Activated CD8-positive, alpha-beta memory T cell treated with anti-CD3 and anti-CD28 coated beads, Interleukin-2, amount 10 ng/mL, durations not matched to agents 7 days and 5 days (primary cell): Measurements from ENCODE around the gene ITFG1. TPM values are rescaled to one million over a fixed set of nuclear protein-coding genes. Genes with fewer than 3 reads are reported as not detected.
"Not testable (repeated sequence)": the region's sequence is repeated elsewhere in the genome, so short reads cannot be mapped to it uniquely, and the experiment has no call there.

Source experiments
- ATAC-seq: fragments of 150-1000 bp; cut with Tn5 transposase; one replicate; pipeline ENCODE4 v1.10.0; 2021; ENCODE audit warnings: moderate library complexity
- CTCF ChIA-PET: fragments of 350-600 bp; sonication (Branson Sonifier 250); formaldehyde crosslinking; loops from one replicate; lab custom pipeline; 2021; ENCODE audit warnings: antibody characterized with exemption; lab: Charles Lee
- DNase-seq: peaks from one replicate; pipeline ENCODE4 v3.0.0-alpha.2; 2020
- H3K27ac Mint-ChIP-seq: one replicate; pipeline ENCODE4 v1.8.0; 2021; ENCODE audit warnings: mild to moderate bottlenecking, mixed read lengths
- H3K27me3 Mint-ChIP-seq: one replicate; pipeline ENCODE4 v1.8.0; 2021; ENCODE audit warnings: mixed read lengths
- H3K36me3 Mint-ChIP-seq: one replicate; pipeline ENCODE4 v1.8.0; 2021; ENCODE audit warnings: mild to moderate bottlenecking, mixed read lengths
- H3K4me1 Mint-ChIP-seq: one replicate; pipeline ENCODE4 v1.8.0; 2021; ENCODE audit warnings: mixed read lengths
- H3K4me3 Mint-ChIP-seq: one replicate; pipeline ENCODE4 v1.8.0; 2021; ENCODE audit warnings: mild to moderate bottlenecking, moderate library complexity, mixed read lengths
- H3K9me3 Mint-ChIP-seq: one replicate; pipeline ENCODE4 v1.8.0; 2022; ENCODE audit warnings: low read depth, mixed read lengths
- total RNA-seq, 2 experiments: library from RNA; stranded (reverse); gene quantifications; one replicate each; pipeline ENCODE4 v1.2.3, GENCODE V29; 2021

ITFG1 gene
- total RNA-seq, 2 experiments from 2014 or later, result 22.1 to 25.4 TPM

GRCh38 chr16:47486856-47487255, 26.0 kb upstream of the ITFG1 start:
- no peak for DNase-seq
- CTCF ChIA-PET, result no interaction called here
- no peak for ATAC-seq
- H3K4me3 Mint-ChIP-seq, result no peak overlapping the region
- H3K9me3 Mint-ChIP-seq, result peaks cover 8% of the 10 kb centered on the region
- no peak overlapping the region for H3K27ac Mint-ChIP-seq
- H3K27me3 Mint-ChIP-seq, result no peaks in the 10 kb centered on the region
- peaks cover 36% of the 10 kb centered on the region for H3K36me3 Mint-ChIP-seq
- H3K4me1 Mint-ChIP-seq, result peaks cover 2% of the 10 kb centered on the region

GRCh38 chr16:47483616-47484015, 22.8 kb upstream of the ITFG1 start:
- ATAC-seq (no peak), DNase-seq (no peak)
- Mint-ChIP-seq H3K9me3 (peaks cover 2% of the 10 kb centered on the region), H3K4me3 (no peak overlapping the region), H3K4me1 (peaks cover 3% of the 10 kb centered on the region), H3K27ac (no peak overlapping the region), H3K27me3 (no peaks in the 10 kb centered on the region), H3K36me3 (peaks cover 26% of the 10 kb centered on the region)
- CTCF ChIA-PET, result no interaction called here

- Mint-ChIP-seq H3K27ac (no peak overlapping the region), H3K27me3 (no peaks in the 10 kb centered on the region), H3K36me3 (peaks cover 18% of the 10 kb centered on the region), H3K9me3 (no peaks in the 10 kb centered on the region), H3K4me1 (peaks cover 3% of the 10 kb centered on the region), H3K4me3 (no peak overlapping the region)
- ATAC-seq, result no peak
- CTCF ChIA-PET, result interaction anchor here (1.3 kb wide), 1 partner anchor 15 kb away, joined by 4 read pairs; no protein-coding TSS in a partner anchor
- no peak for DNase-seq
Measured at GRCh38 chr16:47481698-47482374, 21.0 kb upstream of the ITFG1 start.

- no peaks in the 10 kb centered on the region for H3K27me3 Mint-ChIP-seq
- no peak overlapping the region for H3K27ac Mint-ChIP-seq
- ATAC-seq, result no peak
- DNase-seq, result no peak
- CTCF ChIA-PET, result interaction anchor here (0.8 to 0.9 kb wide), 2 partner anchors 29 to 205 kb away, joined by 3 read pairs; no protein-coding TSS in a partner anchor
- H3K4me3 Mint-ChIP-seq, result no peak overlapping the region
- H3K36me3 Mint-ChIP-seq, result peaks cover 10% of the 10 kb centered on the region
- no peaks in the 10 kb centered on the region for H3K9me3 Mint-ChIP-seq
- H3K4me1 Mint-ChIP-seq, result peaks cover 3% of the 10 kb centered on the region
Measured at GRCh38 chr16:47480410-47480809, 19.5 kb upstream of the ITFG1 start.

- H3K36me3 Mint-ChIP-seq, result peaks cover 10% of the 10 kb centered on the region
- H3K9me3 Mint-ChIP-seq, result no peaks in the 10 kb centered on the region
- no peak overlapping the region for H3K27ac Mint-ChIP-seq
- DNase-seq (no peak), ATAC-seq (no peak)
- CTCF ChIA-PET, result interaction anchor here (1.3 kb wide), 1 partner anchor 15 kb away, joined by 3 read pairs; no protein-coding TSS in a partner anchor
- H3K27me3 Mint-ChIP-seq, result no peaks in the 10 kb centered on the region
- peaks cover 1% of the 10 kb centered on the region for H3K4me1 Mint-ChIP-seq
- no peak overlapping the region for H3K4me3 Mint-ChIP-seq
Measured at GRCh38 chr16:47477679-47478078, 16.8 kb upstream of the ITFG1 start.

GRCh38 chr16:47476654-47477345, 15.9 kb upstream of the ITFG1 start:
- Mint-ChIP-seq H3K27ac (no peak overlapping the region), H3K36me3 (peaks cover 8% of the 10 kb centered on the region), H3K4me3 (no peak overlapping the region), H3K9me3 (no peaks in the 10 kb centered on the region), H3K27me3 (no peaks in the 10 kb centered on the region), H3K4me1 (peaks cover 1% of the 10 kb centered on the region)
- ATAC-seq (no peak), DNase-seq (no peak)
- CTCF ChIA-PET, result no interaction called here

- H3K27me3 Mint-ChIP-seq, result no peaks in the 10 kb centered on the region
- DNase-seq, result no peak
- ATAC-seq, result no peak
- no peak overlapping the region for H3K27ac Mint-ChIP-seq
- H3K36me3 Mint-ChIP-seq, result peaks cover 11% of the 10 kb centered on the region
- H3K4me3 Mint-ChIP-seq, result no peak overlapping the region
- CTCF ChIA-PET, result no interaction called here
- no peaks in the 10 kb centered on the region for H3K4me1 Mint-ChIP-seq
- no peaks in the 10 kb centered on the region for H3K9me3 Mint-ChIP-seq
Measured at GRCh38 chr16:47475786-47476185, 14.9 kb upstream of the ITFG1 start.

- no peak for DNase-seq
Measured at GRCh38 chr16:47473792-47474191, 12.9 kb upstream of the ITFG1 start.

GRCh38 chr16:47473004-47473403, 12.1 kb upstream of the ITFG1 start:
- DNase-seq, H3K4me1 Mint-ChIP-seq, ATAC-seq, CTCF ChIA-PET, H3K9me3 Mint-ChIP-seq, H3K27ac Mint-ChIP-seq, H3K4me3 Mint-ChIP-seq, H3K36me3 Mint-ChIP-seq, H3K27me3 Mint-ChIP-seq: not testable (repeated sequence)

More at GRCh38 chr16:47473792-47474191, 12.9 kb upstream of the ITFG1 start:
- no peak overlapping the region for H3K27ac Mint-ChIP-seq
- CTCF ChIA-PET, result no interaction called here
- H3K36me3 Mint-ChIP-seq, result peaks cover 5% of the 10 kb centered on the region
- no peaks in the 10 kb centered on the region for H3K4me1 Mint-ChIP-seq
- ATAC-seq, result no peak
- no peaks in the 10 kb centered on the region for H3K9me3 Mint-ChIP-seq
- no peaks in the 10 kb centered on the region for H3K27me3 Mint-ChIP-seq
- no peak overlapping the region for H3K4me3 Mint-ChIP-seq

GRCh38 chr16:47470810-47471209, 9.9 kb upstream of the ITFG1 start:
- CTCF ChIA-PET, result no interaction called here
- no peaks in the 10 kb centered on the region for H3K27me3 Mint-ChIP-seq
- H3K9me3 Mint-ChIP-seq, result no peaks in the 10 kb centered on the region
- H3K27ac Mint-ChIP-seq, result no peak overlapping the region
- peaks cover 7% of the 10 kb centered on the region for H3K36me3 Mint-ChIP-seq
- ATAC-seq, result no peak
- H3K4me1 Mint-ChIP-seq, result peaks cover 2% of the 10 kb centered on the region
- H3K4me3 Mint-ChIP-seq, result no peak overlapping the region
- no peak for DNase-seq

- H3K4me3 Mint-ChIP-seq, result no peak overlapping the region
- H3K27ac Mint-ChIP-seq, result no peak overlapping the region
- no peak for DNase-seq
- no peak for ATAC-seq
- CTCF ChIA-PET, result no interaction called here
- no peaks in the 10 kb centered on the region for H3K9me3 Mint-ChIP-seq
- H3K4me1 Mint-ChIP-seq, result peaks cover 4% of the 10 kb centered on the region
- no peaks in the 10 kb centered on the region for H3K27me3 Mint-ChIP-seq
- H3K36me3 Mint-ChIP-seq, result peaks cover 7% of the 10 kb centered on the region
Measured at GRCh38 chr16:47470211-47470610, 9.3 kb upstream of the ITFG1 start.

- DNase-seq (no peak), ATAC-seq (no peak)
- CTCF ChIA-PET, result no interaction called here
- Mint-ChIP-seq H3K36me3 (peaks cover 7% of the 10 kb centered on the region), H3K9me3 (no peaks in the 10 kb centered on the region), H3K4me3 (no peak overlapping the region), H3K27ac (no peak overlapping the region), H3K27me3 (no peaks in the 10 kb centered on the region), H3K4me1 (peaks cover 8% of the 10 kb centered on the region)
Measured at GRCh38 chr16:47469227-47469626, 8.4 kb upstream of the ITFG1 start.

GRCh38 chr16:47468070-47468689, 7.3 kb upstream of the ITFG1 start:
- H3K27ac Mint-ChIP-seq, DNase-seq, H3K36me3 Mint-ChIP-seq, H3K4me3 Mint-ChIP-seq, H3K9me3 Mint-ChIP-seq, ATAC-seq, H3K27me3 Mint-ChIP-seq: not testable (repeated sequence)
- CTCF ChIA-PET, result interaction anchor here (0.6 to 1.1 kb wide), 2 partner anchors 15 to 35 kb away, joined by 3 to 4 read pairs; no protein-coding TSS in a partner anchor
- peaks cover 15% of the 10 kb centered on the region for H3K4me1 Mint-ChIP-seq
